ENCODE measurements around the gene HOXB3. TPM values are rescaled to one million over a fixed set of nuclear protein-coding genes. Genes with fewer than 3 reads are reported as not detected.
A peak's percentile ranks its signal among the peaks of the same experiment; 100 is the strongest.

Gene HOXB3
- total and polyA plus RNA-seq, 2 of the 4 experiments (the other 2 are of a cell fraction), result 6.3 to 59.6 TPM

DNA sequence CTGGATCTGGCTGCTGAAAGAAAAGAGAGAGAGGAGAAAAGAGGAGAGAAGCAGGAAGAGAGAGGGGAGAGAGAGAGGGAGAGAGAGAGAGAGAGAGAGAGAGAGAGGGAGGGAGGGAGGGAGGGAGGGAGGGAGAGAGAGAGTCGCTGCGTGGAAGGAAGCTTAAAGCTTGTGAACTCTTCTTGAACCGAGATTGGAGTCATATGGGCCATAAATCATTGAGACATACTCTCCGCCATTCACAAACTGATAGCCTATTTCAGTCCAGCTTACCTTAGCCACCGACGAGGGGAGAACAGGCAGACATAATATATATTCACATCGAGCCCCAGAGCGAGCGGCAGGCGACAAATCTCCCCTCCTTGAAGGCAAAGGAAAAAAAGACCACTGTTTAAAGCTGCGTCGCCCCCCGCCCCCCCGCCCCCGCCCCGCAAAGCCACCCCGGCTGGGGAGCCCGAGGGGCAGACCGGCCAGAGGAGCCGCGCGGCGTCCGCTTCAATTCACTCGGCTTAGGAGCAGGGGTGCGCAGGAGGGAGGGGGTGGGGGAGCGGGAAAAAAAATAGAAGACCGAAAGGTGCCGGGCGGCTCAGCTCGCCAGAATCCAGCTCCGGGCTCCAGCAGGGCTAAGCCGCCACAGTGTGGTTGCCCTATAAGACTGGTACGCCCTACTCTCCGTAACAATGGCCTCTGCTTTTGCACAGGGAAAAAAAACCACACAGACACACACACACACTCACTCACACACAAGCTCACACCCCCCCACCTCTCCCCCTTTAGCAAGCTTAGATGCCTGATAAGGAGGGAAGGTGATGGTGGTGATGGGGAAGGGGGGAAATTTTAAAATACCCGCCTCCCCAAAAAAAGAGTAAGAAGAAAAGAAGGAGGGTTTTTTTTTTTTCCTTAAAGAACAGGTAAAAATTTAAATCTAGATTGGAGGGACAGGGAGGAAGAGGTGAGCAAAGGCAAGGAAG is 34.5 kb downstream of the HOXB3 start:
- Histone ChIP-seq H2AFZ (replicated peaks; ENCODE audit: low read length, poor library complexity) (peak overlapping the region; percentile 59), H3K4me2 (ENCODE audit: low read depth, low read length) (peak overlapping the region; percentile 92), H2AK5ac (ENCODE audit: low read depth, low read length) (peak overlapping the region; percentile 74), H4K5ac (ENCODE audit: low read depth, low read length) (peak overlapping the region; percentile 85), H3K4me1 (ENCODE audit: control insufficient read depth, insufficient read depth, low read length) (peaks cover 56% of the 10 kb centered on the region), H2BK20ac (ENCODE audit: low read depth, low read length) (peak overlapping the region; percentile 58; the same call in 1 of the 2 replicates), H2AK9ac (replicated peaks; ENCODE audit: low read depth, low read length, poor library complexity) (peak overlapping the region; percentile 66), H3K36me3 (ENCODE audit: control insufficient read depth, insufficient read depth, low read length) (peaks cover 32% of the 10 kb centered on the region; the same call in 1 of the 2 replicates), H3K14ac (replicated peaks; ENCODE audit: low read depth, low read length) (peak overlapping the region; percentile 98), H3K18ac (ENCODE audit: low read depth, low read length) (peak overlapping the region; percentile 86), H2BK15ac (ENCODE audit: low read depth, low read length) (0 out of 3 replicates have a peak overlapping the region, but pooled peaks have one; percentile 53), H3K9me1 (ENCODE audit: insufficient read depth, low read length) (no peaks in the 10 kb centered on the region), H2BK5ac (ENCODE audit: low read depth, low read length, poor library complexity, severe bottlenecking) (peak overlapping the region; percentile 96), H3K9me3 (ENCODE audit: control insufficient read depth, insufficient read depth, low read length) (no peaks in the 10 kb centered on the region), H4K91ac (ENCODE audit: insufficient read depth, low read depth, low read length) (peak overlapping the region; percentile 95), H4K20me1 (ENCODE audit: insufficient read depth, low read length) (peaks cover 8% of the 10 kb centered on the region), H3K27me3 (ENCODE audit: control insufficient read depth, insufficient read depth, low read length) (no peaks in the 10 kb centered on the region), H2BK120ac (ENCODE audit: low read depth, low read length) (peak overlapping the region; percentile 94), H3K56ac (ENCODE audit: extremely low read depth, insufficient read depth, low read length) (peak overlapping the region; percentile 90), H3K23ac (ENCODE audit: low read depth, low read length) (peak overlapping the region; percentile 99), H3K79me1 (ENCODE audit: low read depth in 1 of 2, low read length in 2 of 2) (no peaks in the 10 kb centered on the region; a peak in 1 of 4 replicates), H3K27ac (ENCODE audit: insufficient read depth, low read length) (peak overlapping the region; percentile 93), H3K4ac (ENCODE audit: low read depth, low read length) (peak overlapping the region; percentile 98), H4K8ac (ENCODE audit: low read depth in 2 of 2, low read length in 2 of 2) (peak overlapping the region; percentile 62 to 87), H3K4me3 (ENCODE audit: insufficient read depth, low read depth, low read length) (peak overlapping the region; percentile 48), H3K9ac (ENCODE audit: low read depth, low read length) (peak overlapping the region; percentile 95)
- CTCF ChIA-PET, result interaction anchor here (0.7 to 0.9 kb wide), 2 partner anchors 63 to 203 kb away, joined by 3 to 4 read pairs; no protein-coding TSS in a partner anchor
- no CpG with 5 or more reads among the region's 36 CpGs for WGBS, 2 experiments (ENCODE audit: extremely low coverage in 2 of 2, insufficient read length in 1 of 2)
- DNase-seq, result peak; percentile 99
- peak; percentile 22 for ATAC-seq (ENCODE audit: low read depth)
- BruUV-seq (replicated peaks), result no TSS peak
- POLR2A ChIA-PET (ENCODE audit: unreplicated experiment), result interaction anchor here (0.5 to 1.7 kb wide), 9 partner anchors 9 to 74 kb away, joined by 3 to 8 read pairs (median 4); partner anchors contain the start of gene HOXB3
- dilution Hi-C loops (cut with HindIII; ENCODE audit: low sequenced_read_pairs, unreplicated experiment), result no loop called here
- TF ChIP-seq MAZ (IDR thresholded peaks at IDR 0.05; ENCODE audit: borderline replicate concordance, low read depth, low read length) (peak; percentile 95), RFX5 (IDR thresholded peaks at IDR 0.05; ENCODE audit: low read depth, low read length) (no peak), CEBPB (IDR thresholded peaks at IDR 0.05; ENCODE audit: low read depth, low read length) (0 out of 2 replicates have a peak, but pooled peaks have one; percentile 6), FOS (IDR thresholded peaks at IDR 0.05; ENCODE audit: low read depth, low read length) (no peak), RAD21 (IDR thresholded peaks at IDR 0.05; ENCODE audit: low read length) (no peak; the same call in 1 of the 2 replicates), POLR2A (IDR thresholded peaks at IDR 0.05; ENCODE audit: low read depth, low read length) (no peak), BHLHE40 (IDR thresholded peaks at IDR 0.05; ENCODE audit: low read depth, low read length) (no peak)
- TF ChIP-seq, protein P1, sequence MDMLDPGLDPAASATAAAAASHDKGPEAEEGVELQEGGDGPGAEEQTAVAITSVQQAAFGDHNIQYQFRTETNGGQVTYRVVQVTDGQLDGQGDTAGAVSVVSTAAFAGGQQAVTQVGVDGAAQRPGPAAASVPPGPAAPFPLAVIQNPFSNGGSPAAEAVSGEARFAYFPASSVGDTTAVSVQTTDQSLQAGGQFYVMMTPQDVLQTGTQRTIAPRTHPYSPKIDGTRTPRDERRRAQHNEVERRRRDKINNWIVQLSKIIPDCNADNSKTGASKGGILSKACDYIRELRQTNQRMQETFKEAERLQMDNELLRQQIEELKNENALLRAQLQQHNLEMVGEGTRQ (IDR thresholded peaks at IDR 0.05; ENCODE audit: low read depth, low read length), result peak; percentile 66; the same call in 1 of the 2 replicates
- TF ChIP-seq, protein P2, sequence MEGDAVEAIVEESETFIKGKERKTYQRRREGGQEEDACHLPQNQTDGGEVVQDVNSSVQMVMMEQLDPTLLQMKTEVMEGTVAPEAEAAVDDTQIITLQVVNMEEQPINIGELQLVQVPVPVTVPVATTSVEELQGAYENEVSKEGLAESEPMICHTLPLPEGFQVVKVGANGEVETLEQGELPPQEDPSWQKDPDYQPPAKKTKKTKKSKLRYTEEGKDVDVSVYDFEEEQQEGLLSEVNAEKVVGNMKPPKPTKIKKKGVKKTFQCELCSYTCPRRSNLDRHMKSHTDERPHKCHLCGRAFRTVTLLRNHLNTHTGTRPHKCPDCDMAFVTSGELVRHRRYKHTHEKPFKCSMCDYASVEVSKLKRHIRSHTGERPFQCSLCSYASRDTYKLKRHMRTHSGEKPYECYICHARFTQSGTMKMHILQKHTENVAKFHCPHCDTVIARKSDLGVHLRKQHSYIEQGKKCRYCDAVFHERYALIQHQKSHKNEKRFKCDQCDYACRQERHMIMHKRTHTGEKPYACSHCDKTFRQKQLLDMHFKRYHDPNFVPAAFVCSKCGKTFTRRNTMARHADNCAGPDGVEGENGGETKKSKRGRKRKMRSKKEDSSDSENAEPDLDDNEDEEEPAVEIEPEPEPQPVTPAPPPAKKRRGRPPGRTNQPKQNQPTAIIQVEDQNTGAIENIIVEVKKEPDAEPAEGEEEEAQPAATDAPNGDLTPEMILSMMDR (conservative IDR thresholded peaks at IDR 0.05; ENCODE audit: low read depth, low read length), result 0 out of 2 replicates have a peak, but pooled peaks have one; percentile 4
- in situ Hi-C loops (cut with MboI; ENCODE audit: low sequenced_read_pairs), result no loop called here
- intact Hi-C loops (cut with micrococcal nuclease), result loop anchor here (2.0 kb wide), 1 partner anchor 19 kb away; no protein-coding TSS in a partner anchor
